ENCODE data around the gene NUP214.
A peak's percentile ranks its signal among the peaks of the same experiment; 100 is the strongest.
"Not testable (repeated sequence)": the region's sequence is repeated elsewhere in the genome, so short reads cannot be mapped to it uniquely, and the experiment has no call there.

Gene NUP214

GRCh38 chr9:131095666-131096268 is 29.6 kb upstream of the NUP214 start:
- in situ Hi-C loops (cut with MboI; ENCODE audit: low pct_unique_long_range_greater_than_20kb, low sequenced_read_pairs): no loop called here
- DNase-seq: no peak

- in situ Hi-C loops (cut with MboI; ENCODE audit: low pct_unique_long_range_greater_than_20kb, low sequenced_read_pairs): no loop called here
Observed at GRCh38 chr9:131096269-131097125, 28.9 kb upstream of the NUP214 start, which contains the start of gene AIF1L. Gene AIF1L, plus strand, starts transcription at chr9:131096531. Its CDS starts 99 bp downstream, at chr9:131096630.

GRCh38 chr9:131097126-131097947 is 28.0 kb upstream of the NUP214 start:
- DNase-seq: no peak
- in situ Hi-C loops (cut with MboI; ENCODE audit: low pct_unique_long_range_greater_than_20kb, low sequenced_read_pairs): no loop called here

More at GRCh38 chr9:131096269-131097125, 28.9 kb upstream of the NUP214 start, which contains the start of gene AIF1L:
- peak; percentile 64 for DNase-seq

DNA sequence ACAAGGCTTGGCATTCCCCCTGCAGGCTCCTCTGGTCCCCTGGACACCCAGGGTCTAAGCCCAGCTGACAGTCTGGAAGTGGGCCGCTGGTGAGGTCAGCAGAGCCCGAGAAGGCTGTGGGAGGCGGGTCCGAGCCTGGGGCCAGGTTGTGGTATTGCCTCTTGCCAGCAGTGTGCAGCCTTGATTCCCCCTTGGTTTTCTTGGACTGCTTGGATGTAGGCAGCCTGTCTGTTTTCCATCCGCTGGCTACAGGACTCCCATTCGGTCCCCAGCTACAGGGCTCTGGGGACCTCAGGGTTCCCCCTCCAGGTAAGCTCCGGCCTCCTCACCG is 27.5 kb upstream of the NUP214 start:
- DNase-seq: no peak
- in situ Hi-C loops (cut with MboI; ENCODE audit: low pct_unique_long_range_greater_than_20kb, low sequenced_read_pairs): no loop called here

GRCh38 chr9:131098391-131099101 is 26.8 kb upstream of the NUP214 start:
- DNase-seq: no peak
- in situ Hi-C loops (cut with MboI; ENCODE audit: low pct_unique_long_range_greater_than_20kb, low sequenced_read_pairs): no loop called here

DNA sequence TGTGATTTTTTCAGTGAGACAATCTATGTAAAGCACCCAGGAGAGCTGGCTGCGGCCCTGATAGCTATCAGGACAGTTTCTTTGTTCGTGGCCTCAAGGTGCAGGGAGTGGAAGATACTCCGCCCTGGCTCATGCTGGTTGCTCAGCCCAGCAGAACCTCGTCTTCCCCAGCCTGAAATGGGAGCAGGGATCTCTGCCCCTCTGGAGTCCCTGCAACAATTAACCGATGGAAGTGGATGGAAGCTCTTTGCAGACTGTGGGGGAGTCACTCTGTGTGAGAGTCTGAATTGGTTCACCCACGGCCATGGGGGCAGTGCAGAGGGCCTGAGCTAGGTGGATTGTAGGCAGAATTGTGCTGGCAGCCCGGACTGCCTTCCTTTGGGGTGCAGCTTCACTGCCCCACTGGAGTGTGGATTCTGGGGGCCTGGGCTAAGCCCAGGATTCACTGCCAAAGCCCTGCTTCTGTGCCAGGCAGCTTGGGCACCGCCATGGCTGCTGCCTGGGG is 26.2 kb upstream of the NUP214 start:
- in situ Hi-C loops (cut with MboI; ENCODE audit: low pct_unique_long_range_greater_than_20kb, low sequenced_read_pairs): no loop called here

DNA sequence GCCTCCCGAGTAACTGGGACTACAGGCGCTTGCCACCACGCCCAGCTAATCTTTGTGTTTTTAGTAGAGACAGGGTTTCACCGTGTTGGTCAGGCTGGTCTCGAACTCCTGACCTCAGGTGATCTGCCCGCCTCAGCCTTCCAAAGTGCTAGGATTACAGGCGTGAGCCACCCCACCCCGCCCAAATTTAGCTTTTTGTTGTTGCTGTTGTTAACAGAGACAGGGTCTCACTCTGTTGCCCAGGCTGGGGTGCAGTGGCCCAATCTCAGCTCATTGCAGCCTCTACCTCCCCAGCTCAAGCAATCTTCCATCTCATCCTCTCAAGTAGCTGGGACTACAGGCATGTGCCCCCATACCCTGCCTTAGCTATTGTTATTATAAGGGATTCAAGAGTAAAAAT is 25.5 kb upstream of the NUP214 start:
- in situ Hi-C loops (cut with MboI; ENCODE audit: low pct_unique_long_range_greater_than_20kb, low sequenced_read_pairs); DNase-seq: not testable (repeated sequence)

More for the DNA sequence above, 26.2 kb upstream of the NUP214 start:
- no peak for DNase-seq

DNA sequence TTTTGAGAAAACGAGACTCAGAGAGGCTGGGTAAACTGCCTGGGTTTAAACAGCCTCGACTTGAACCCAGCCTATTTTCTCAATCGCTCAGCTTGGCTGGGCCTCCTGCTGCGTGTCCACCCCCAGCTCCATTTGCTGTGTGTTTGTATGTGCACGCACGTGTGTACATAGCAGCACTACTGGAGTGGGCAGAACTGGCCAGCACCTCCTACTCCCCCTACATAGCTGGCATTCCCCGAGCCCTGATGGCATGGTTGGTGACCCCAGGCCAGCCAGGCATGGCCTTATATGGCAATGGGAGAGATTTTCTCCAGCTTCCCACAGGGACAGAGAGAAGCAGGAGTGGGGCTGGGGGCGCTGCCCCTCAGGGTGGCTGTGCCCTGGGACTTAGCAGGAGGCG is 24.9 kb upstream of the NUP214 start:
- DNase-seq: no peak
- in situ Hi-C loops (cut with MboI; ENCODE audit: low pct_unique_long_range_greater_than_20kb, low sequenced_read_pairs): no loop called here

GRCh38 chr9:131101207-131101964 is 24.0 kb upstream of the NUP214 start:
- no peak for DNase-seq
- in situ Hi-C loops (cut with MboI; ENCODE audit: low pct_unique_long_range_greater_than_20kb, low sequenced_read_pairs): no loop called here

GRCh38 chr9:131103024-131103423 is 22.4 kb upstream of the NUP214 start:
- in situ Hi-C loops (cut with MboI; ENCODE audit: low pct_unique_long_range_greater_than_20kb, low sequenced_read_pairs): no loop called here
- DNase-seq: no peak

GRCh38 chr9:131103535-131103934 is 21.9 kb upstream of the NUP214 start:
- in situ Hi-C loops (cut with MboI; ENCODE audit: low pct_unique_long_range_greater_than_20kb, low sequenced_read_pairs): no loop called here
- no peak for DNase-seq

DNA sequence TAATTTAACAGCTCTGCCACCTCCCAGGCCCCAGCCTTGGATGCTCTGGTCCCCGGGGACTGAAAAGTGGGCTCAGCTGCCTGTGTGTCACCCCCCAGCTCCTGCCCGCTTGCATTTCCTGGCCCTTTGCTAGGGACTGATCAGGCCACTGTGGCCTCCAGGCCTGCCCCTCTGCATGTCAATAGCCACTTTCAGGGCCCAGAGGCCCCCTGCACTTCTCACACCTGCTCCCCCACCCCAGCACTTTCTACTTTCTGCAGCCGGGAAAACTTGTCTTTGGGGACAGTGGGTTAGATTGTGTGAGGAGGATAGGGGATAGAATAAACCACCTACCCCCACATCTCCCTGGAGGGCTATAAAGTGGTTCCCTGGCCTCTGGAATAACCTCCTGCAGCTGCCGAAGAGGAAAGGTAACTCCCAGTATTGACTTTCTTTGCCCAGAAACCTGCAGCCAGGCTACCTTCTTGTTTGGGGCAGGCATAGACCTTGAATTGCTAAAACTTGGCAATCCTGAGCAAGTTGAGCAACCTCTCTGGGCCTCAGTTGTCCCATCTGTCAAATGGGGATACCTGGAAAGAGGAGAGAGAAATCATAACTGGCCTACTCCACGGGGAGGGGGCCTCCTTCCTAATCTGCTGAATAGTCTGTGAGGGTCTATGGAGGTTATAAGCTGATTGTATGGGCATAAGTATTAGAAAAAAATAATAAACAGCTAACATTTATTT is 21.2 kb upstream of the NUP214 start:
- no peak for DNase-seq
- in situ Hi-C loops (cut with MboI; ENCODE audit: low pct_unique_long_range_greater_than_20kb, low sequenced_read_pairs): no loop called here

DNA sequence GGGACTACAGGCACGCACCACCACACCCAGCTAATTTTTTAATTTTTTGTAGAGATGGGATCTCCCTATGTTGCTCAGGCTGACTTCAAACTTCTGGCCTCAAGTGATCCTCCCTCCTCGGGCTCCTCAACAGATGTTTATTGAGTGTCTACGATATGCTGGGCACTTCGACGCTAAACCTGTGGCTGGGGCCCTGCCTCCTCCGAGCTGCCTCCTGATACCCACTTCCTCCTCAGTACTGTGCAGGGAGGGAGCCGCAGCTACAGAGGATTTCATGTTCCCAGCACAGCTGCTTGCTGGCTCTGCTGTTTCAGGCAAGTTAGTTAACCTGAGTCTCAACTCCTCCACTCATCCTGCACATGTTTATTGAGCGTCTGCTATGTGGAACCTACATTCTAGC is 19.4 kb upstream of the NUP214 start:
- in situ Hi-C loops (cut with MboI; ENCODE audit: low pct_unique_long_range_greater_than_20kb, low sequenced_read_pairs): no loop called here

DNA sequence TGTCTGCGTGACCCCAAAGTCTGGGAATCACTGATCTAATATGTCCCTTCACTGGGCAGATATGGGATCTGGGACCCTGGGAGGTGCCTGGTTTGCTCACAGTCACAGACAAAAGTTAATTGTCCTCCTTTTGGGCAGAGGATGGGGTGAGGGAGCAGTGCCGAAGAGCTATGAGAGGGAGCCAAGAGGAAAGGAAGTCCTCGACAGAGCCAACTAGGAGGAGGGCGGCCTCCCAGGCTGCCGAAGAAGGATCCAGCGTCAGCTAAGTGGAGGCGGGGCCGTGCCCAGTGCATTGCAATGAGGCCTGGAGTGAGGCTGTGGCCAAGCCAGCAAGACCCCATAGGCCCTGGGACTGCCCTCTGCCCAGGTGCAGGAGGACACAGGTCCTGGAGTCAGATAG is 17.6 kb upstream of the NUP214 start:
- no peak for DNase-seq
- in situ Hi-C loops (cut with MboI; ENCODE audit: low pct_unique_long_range_greater_than_20kb, low sequenced_read_pairs): no loop called here

More for the DNA sequence above, 19.4 kb upstream of the NUP214 start:
- DNase-seq: no peak

DNA sequence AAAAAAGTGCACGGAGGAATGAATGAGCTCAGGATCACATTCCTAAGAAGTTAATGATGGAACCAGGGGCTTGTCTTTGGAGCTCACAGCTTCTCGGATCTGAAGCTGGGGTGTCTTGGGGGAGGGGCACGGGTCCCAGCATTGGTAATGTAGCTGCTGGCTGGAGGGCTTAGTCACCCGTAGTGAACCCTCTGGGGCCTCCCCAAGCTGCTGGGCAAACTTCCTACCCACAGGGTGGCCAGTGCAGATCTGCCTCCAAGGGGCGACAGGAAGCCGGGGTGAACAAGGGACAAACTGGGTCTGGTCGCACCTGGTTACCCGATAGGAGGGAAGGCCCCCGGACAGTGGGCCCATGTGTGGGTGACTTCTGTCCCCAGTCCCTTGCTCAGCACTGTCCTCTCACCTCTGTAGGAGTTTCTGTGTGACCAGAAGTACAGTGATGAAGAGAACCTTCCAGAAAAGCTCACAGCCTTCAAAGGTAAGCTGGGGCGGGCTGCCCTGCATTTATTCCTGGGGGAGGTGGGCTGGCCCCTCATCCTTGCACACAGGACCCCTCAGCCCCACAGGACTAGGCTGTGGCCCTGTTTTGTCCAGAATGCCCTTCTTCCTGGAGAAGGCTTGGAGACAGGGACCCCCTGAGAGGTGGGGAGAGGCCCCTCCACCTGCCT is 14.1 kb upstream of the NUP214 start:
- in situ Hi-C loops (cut with MboI; ENCODE audit: low pct_unique_long_range_greater_than_20kb, low sequenced_read_pairs): no loop called here
- DNase-seq: no peak

DNA sequence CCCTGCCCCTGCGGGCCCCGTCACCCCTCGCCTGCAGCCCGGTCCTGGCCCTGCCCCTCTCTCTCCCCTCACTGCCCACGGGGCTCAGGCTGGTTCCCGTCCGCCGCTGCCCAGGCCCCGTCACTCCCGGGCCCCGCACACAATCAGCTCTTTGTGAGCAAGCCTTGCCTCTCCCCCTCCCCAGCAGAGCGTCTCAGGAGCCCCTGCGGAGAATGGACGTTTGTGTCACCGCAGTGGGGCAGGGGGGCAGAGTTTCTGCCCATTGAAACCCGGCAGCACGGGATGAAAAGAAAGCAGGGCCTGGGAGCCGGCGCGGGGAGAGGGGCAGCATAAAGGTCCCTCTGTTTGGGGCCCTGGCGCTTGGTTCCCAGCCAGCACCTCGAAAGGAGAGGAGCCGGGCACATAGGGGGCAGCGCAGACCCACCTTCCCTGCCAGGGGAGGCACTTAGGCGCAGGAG is 13.5 kb upstream of the NUP214 start:
- in situ Hi-C loops (cut with MboI; ENCODE audit: low pct_unique_long_range_greater_than_20kb, low sequenced_read_pairs): no loop called here

More for the DNA sequence above, 13.5 kb upstream of the NUP214 start:
- no peak for DNase-seq
